ENCODE measurements around the gene PTPRG. TPM values are rescaled to one million over a fixed set of nuclear protein-coding genes. Genes with fewer than 3 reads are reported as not detected.

The PTPRG gene
- total and polyA plus RNA-seq, 2 of the 13 experiments (the other 11 are each of a cell fraction or from before 2014, with no cell fraction given): 8.0 to 25.3 TPM

DNA sequence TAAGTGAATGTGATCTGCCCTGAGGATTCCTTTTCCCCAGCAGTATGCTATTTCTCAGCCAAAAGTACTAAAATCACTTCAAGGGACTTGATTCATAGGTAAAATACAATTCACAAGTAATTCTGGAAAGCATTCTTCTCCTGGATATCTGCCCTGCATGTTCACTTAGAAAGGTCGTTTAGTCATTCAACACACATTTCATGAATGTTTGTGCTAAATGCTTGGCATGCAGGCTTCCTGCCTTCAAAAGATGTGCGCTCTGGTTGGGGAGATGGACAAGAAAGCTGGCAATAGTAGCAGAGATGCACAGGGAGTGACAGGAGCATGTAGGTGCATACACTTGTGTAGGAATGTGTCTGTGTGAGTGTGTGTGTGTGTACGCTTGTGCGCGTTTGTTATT is 360.7 kb downstream of the PTPRG start:
- no TSS peak for BruUV-seq (replicated peaks)
- DNase-seq (ENCODE audit: low spot score) (no peak), FAIRE-seq (no peak), ATAC-seq (no peak)
- no peaks in the 10 kb centered on the region for H3K27me3 ChIP-seq (ENCODE audit: control insufficient read depth in 1 of 2, insufficient read depth in 2 of 2, low read length in 2 of 2)
- ChIA-PET POLR2A (no interaction called here), CTCF (ENCODE audit: low intra/inter-chr PET ratio, low total read pairs) (no interaction called here)
- H3K9me3 ChIP-seq (ENCODE audit: low read length): no peaks in the 10 kb centered on the region
- H4K20me1 ChIP-seq (ENCODE audit: insufficient read depth, low read length): no peaks in the 10 kb centered on the region
- no peaks in the 10 kb centered on the region for H3K4me1 ChIP-seq (ENCODE audit: insufficient read depth, low read length)
- no peak overlapping the region for H2AFZ ChIP-seq (ENCODE audit: low read length)
- H3K9ac ChIP-seq (ENCODE audit: insufficient read depth, low read depth, low read length): no peak overlapping the region
- no peaks in the 10 kb centered on the region for H3K36me3 ChIP-seq (replicated peaks in 1 of 2; ENCODE audit: control insufficient read depth in 1 of 2, insufficient read depth in 2 of 2, low read length in 2 of 2)
- 91% methylated on average over 5 of the region's 5 CpGs for WGBS (ENCODE audit: low lambda C conversion rate)
- H3K4me3 ChIP-seq (replicated peaks in 1 of 3; ENCODE audit: insufficient read depth in 1 of 3, low read depth in 2 of 3, low read length in 3 of 3): no peak overlapping the region
- no peak overlapping the region for H3K4me2 ChIP-seq (ENCODE audit: low read depth, low read length)
- H3K79me2 ChIP-seq (ENCODE audit: insufficient read depth, low read length): peaks cover 3% of the 10 kb centered on the region
- H3K27ac ChIP-seq (ENCODE audit: extremely low read length, insufficient read depth, low read length): no peak overlapping the region
- intact Hi-C loops (cut with micrococcal nuclease; ENCODE audit: unreplicated experiment): no loop called here
- in situ Hi-C loops (cut with HindIII; ENCODE audit: extremely low pct_ligation_motif_present, low pct_unique_long_range_greater_than_20kb): no loop called here
- TF ChIP-seq ZNF674 (CRISPR knock-in tag; IDR thresholded peaks at IDR 0.05; ENCODE audit: low read depth) (no peak), ZNF3 (CRISPR knock-in tag; IDR thresholded peaks at IDR 0.05) (peak; percentile 74; the same call in 1 of the 2 replicates)

DNA sequence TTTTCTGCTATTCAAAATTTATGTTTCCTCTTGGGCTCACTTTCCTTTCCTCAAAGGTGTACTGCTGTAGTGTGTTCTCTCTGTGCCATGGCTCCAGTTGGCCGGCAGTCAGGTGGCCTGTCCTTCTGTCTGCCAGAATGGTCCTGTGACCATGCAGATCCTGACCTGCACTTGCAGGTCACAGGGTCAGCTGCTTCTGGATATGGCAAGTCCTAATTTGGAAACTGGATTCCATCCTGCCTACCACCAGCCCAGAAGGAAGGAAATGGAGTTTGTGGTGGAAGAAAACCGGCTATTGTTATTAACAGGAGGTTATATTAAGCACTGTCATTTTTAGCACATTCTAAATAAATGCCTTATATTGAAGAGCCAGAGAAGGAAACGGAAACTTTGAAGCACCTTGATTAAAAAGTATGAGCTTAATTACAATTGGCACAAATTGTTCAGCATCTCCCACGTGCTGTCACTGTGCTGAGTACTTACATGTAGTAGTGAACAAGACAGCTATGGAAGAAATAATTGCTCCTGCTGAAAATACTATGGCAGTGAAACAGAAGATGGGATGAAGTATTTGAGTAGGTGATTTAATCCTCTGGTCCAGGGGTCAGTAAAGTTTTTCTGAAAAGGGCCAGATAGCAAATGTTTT is 362.8 kb downstream of the PTPRG start:
- no peaks in the 10 kb centered on the region for H3K27me3 ChIP-seq (ENCODE audit: control insufficient read depth in 1 of 2, insufficient read depth in 2 of 2, low read length in 2 of 2)
- CTCF ChIA-PET (ENCODE audit: low intra/inter-chr PET ratio, low total read pairs): no interaction called here
- no TSS peak for BruUV-seq (replicated peaks)
- H3K4me3 ChIP-seq (replicated peaks in 1 of 3; ENCODE audit: insufficient read depth in 1 of 3, low read depth in 2 of 3, low read length in 3 of 3): no peak overlapping the region
- H2AFZ ChIP-seq (ENCODE audit: low read length): no peak overlapping the region
- POLR2A ChIA-PET: no interaction called here
- WGBS (ENCODE audit: low lambda C conversion rate): 90% methylated on average over 4 of the region's 4 CpGs
- no peaks in the 10 kb centered on the region for H3K9me3 ChIP-seq (ENCODE audit: low read length)
- intact Hi-C loops (cut with micrococcal nuclease; ENCODE audit: unreplicated experiment): no loop called here
- no peaks in the 10 kb centered on the region for H3K36me3 ChIP-seq (replicated peaks in 1 of 2; ENCODE audit: control insufficient read depth in 1 of 2, insufficient read depth in 2 of 2, low read length in 2 of 2)
- no peak overlapping the region for H3K9ac ChIP-seq (ENCODE audit: insufficient read depth, low read depth, low read length)
- no peak for FAIRE-seq
- H3K27ac ChIP-seq (ENCODE audit: extremely low read length, insufficient read depth, low read length): no peak overlapping the region
- DNase-seq (ENCODE audit: low spot score): no peak
- no peak overlapping the region for H3K4me2 ChIP-seq (ENCODE audit: low read depth, low read length)
- H4K20me1 ChIP-seq (ENCODE audit: insufficient read depth, low read length): no peaks in the 10 kb centered on the region
- H3K4me1 ChIP-seq (ENCODE audit: insufficient read depth, low read length): no peaks in the 10 kb centered on the region
- ATAC-seq: no peak
- in situ Hi-C loops (cut with HindIII; ENCODE audit: extremely low pct_ligation_motif_present, low pct_unique_long_range_greater_than_20kb): no loop called here
- peaks cover 3% of the 10 kb centered on the region for H3K79me2 ChIP-seq (ENCODE audit: insufficient read depth, low read length)
- TF ChIP-seq ZNF292 (CRISPR knock-in tag; IDR thresholded peaks at IDR 0.05; ENCODE audit: borderline replicate concordance, low read depth) (no peak), KDM5B (CRISPR knock-in tag; IDR thresholded peaks at IDR 0.05; ENCODE audit: borderline replicate concordance) (no peak), ZNF777 (CRISPR knock-in tag; IDR thresholded peaks at IDR 0.05) (no peak), MEIS1 (CRISPR knock-in tag; IDR thresholded peaks at IDR 0.05; ENCODE audit: borderline replicate concordance) (no peak), KAT8 (CRISPR knock-in tag; IDR thresholded peaks at IDR 0.05) (no peak)
- TF ChIP-seq, protein P1, sequence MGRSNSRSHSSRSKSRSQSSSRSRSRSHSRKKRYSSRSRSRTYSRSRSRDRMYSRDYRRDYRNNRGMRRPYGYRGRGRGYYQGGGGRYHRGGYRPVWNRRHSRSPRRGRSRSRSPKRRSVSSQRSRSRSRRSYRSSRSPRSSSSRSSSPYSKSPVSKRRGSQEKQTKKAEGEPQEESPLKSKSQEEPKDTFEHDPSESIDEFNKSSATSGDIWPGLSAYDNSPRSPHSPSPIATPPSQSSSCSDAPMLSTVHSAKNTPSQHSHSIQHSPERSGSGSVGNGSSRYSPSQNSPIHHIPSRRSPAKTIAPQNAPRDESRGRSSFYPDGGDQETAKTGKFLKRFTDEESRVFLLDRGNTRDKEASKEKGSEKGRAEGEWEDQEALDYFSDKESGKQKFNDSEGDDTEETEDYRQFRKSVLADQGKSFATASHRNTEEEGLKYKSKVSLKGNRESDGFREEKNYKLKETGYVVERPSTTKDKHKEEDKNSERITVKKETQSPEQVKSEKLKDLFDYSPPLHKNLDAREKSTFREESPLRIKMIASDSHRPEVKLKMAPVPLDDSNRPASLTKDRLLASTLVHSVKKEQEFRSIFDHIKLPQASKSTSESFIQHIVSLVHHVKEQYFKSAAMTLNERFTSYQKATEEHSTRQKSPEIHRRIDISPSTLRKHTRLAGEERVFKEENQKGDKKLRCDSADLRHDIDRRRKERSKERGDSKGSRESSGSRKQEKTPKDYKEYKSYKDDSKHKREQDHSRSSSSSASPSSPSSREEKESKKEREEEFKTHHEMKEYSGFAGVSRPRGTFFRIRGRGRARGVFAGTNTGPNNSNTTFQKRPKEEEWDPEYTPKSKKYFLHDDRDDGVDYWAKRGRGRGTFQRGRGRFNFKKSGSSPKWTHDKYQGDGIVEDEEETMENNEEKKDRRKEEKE (IDR thresholded peaks at IDR 0.05): no peak
- TF ChIP-seq, protein P2, sequence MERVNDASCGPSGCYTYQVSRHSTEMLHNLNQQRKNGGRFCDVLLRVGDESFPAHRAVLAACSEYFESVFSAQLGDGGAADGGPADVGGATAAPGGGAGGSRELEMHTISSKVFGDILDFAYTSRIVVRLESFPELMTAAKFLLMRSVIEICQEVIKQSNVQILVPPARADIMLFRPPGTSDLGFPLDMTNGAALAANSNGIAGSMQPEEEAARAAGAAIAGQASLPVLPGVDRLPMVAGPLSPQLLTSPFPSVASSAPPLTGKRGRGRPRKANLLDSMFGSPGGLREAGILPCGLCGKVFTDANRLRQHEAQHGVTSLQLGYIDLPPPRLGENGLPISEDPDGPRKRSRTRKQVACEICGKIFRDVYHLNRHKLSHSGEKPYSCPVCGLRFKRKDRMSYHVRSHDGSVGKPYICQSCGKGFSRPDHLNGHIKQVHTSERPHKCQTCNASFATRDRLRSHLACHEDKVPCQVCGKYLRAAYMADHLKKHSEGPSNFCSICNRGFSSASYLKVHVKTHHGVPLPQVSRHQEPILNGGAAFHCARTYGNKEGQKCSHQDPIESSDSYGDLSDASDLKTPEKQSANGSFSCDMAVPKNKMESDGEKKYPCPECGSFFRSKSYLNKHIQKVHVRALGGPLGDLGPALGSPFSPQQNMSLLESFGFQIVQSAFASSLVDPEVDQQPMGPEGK (CRISPR knock-in tag; IDR thresholded peaks at IDR 0.05): no peak
- TF ChIP-seq, protein P3, sequence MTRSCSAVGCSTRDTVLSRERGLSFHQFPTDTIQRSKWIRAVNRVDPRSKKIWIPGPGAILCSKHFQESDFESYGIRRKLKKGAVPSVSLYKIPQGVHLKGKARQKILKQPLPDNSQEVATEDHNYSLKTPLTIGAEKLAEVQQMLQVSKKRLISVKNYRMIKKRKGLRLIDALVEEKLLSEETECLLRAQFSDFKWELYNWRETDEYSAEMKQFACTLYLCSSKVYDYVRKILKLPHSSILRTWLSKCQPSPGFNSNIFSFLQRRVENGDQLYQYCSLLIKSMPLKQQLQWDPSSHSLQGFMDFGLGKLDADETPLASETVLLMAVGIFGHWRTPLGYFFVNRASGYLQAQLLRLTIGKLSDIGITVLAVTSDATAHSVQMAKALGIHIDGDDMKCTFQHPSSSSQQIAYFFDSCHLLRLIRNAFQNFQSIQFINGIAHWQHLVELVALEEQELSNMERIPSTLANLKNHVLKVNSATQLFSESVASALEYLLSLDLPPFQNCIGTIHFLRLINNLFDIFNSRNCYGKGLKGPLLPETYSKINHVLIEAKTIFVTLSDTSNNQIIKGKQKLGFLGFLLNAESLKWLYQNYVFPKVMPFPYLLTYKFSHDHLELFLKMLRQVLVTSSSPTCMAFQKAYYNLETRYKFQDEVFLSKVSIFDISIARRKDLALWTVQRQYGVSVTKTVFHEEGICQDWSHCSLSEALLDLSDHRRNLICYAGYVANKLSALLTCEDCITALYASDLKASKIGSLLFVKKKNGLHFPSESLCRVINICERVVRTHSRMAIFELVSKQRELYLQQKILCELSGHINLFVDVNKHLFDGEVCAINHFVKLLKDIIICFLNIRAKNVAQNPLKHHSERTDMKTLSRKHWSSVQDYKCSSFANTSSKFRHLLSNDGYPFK (CRISPR knock-in tag; IDR thresholded peaks at IDR 0.05; ENCODE audit: borderline replicate concordance): no peak

Measured in HepG2 (cell line).